DND-41 (cell line): ENCODE data around the gene OTUD7B.

Experiments
- ATAC-seq: fragments of 200-7000 bp; cut with Tn5 transposase; 3 replicates; pipeline ENCODE4 v1.9.1; 2021; ENCODE audit warnings: low read depth; ENCODE audit not compliant: insufficient read depth
- DNase-seq: peaks from one replicate; pipeline ENCODE4 v3.0.0-alpha.2; 2020
- H2AFZ ChIP-seq: 2 replicates; pipeline ENCODE4 v1.6.0; 2012; ENCODE audit warnings: low read depth, low read length
- H3K27ac ChIP-seq: 2 replicates; pipeline ENCODE4 v1.5.1; 2012; ENCODE audit warnings: low read length, inconsistent platforms
- H3K27me3 ChIP-seq: fragments of 200-600 bp; sonication (generic); 2 replicates; pipeline ENCODE4 v1.6.0; 2012; ENCODE audit warnings: low read length, mild to moderate bottlenecking, inconsistent platforms; ENCODE audit not compliant: insufficient read depth, poor library complexity
- H3K36me3 ChIP-seq: 2 replicates; pipeline ENCODE4 v1.5.1; 2012; ENCODE audit warnings: low read length, inconsistent platforms; ENCODE audit not compliant: insufficient read depth
- H3K4me1 ChIP-seq: 2 replicates; pipeline ENCODE4 v1.5.1; 2012; ENCODE audit warnings: mild to moderate bottlenecking, low read length; ENCODE audit not compliant: insufficient read depth
- H3K4me2 ChIP-seq: 2 replicates; pipeline ENCODE4 v1.6.0; 2012; ENCODE audit warnings: mild to moderate bottlenecking, moderate library complexity, low read length, inconsistent platforms; ENCODE audit not compliant: insufficient read depth
- H3K4me3 ChIP-seq, 2 experiments: fragments of 200-600 bp in 1 of 2; shearing (Covaris generic) in 1 of 2; 2 replicates each; pipeline ENCODE4 v1.5.1; 2012 to 2016; ENCODE audit warnings: inconsistent platforms in 2 of 2, low read length in 2 of 2, mild to moderate bottlenecking in 2 of 2, low read depth in 1 of 2, moderate library complexity in 1 of 2
- H3K79me2 ChIP-seq: 2 replicates; pipeline ENCODE4 v1.6.0; 2012; ENCODE audit warnings: low read length, inconsistent platforms; ENCODE audit not compliant: insufficient read depth
- H3K9ac ChIP-seq: 2 replicates; pipeline ENCODE4 v1.6.0; 2012; ENCODE audit warnings: low read depth, mild to moderate bottlenecking, inconsistent platforms, low read length, moderate library complexity
- H3K9me3 ChIP-seq: 2 replicates; pipeline ENCODE4 v1.5.1; 2012; ENCODE audit warnings: low read length, moderate library complexity, mild to moderate bottlenecking, inconsistent platforms; ENCODE audit not compliant: insufficient read depth, severe bottlenecking
- H4K20me1 ChIP-seq: 2 replicates; pipeline ENCODE4 v1.6.0; 2012; ENCODE audit warnings: low read length; ENCODE audit not compliant: insufficient read depth
- EZH2 ChIP-seq: IDR thresholded peaks from 3 replicates; pipeline ENCODE4 v1.6.1; 2012; ENCODE audit warnings: borderline replicate concordance, low read depth, mild to moderate bottlenecking, moderate library complexity, low read length, inconsistent platforms; ENCODE audit not compliant: severe bottlenecking
- TF ChIP-seq, protein P1 (sequence below): IDR thresholded peaks from 2 replicates; pipeline ENCODE4 v1.5.1; 2012; ENCODE audit warnings: borderline replicate concordance, low read length, moderate library complexity, mild to moderate bottlenecking; ENCODE audit not compliant: poor library complexity, severe bottlenecking; ENCODE audit errors: extremely low read depth

The OTUD7B gene

DNA sequence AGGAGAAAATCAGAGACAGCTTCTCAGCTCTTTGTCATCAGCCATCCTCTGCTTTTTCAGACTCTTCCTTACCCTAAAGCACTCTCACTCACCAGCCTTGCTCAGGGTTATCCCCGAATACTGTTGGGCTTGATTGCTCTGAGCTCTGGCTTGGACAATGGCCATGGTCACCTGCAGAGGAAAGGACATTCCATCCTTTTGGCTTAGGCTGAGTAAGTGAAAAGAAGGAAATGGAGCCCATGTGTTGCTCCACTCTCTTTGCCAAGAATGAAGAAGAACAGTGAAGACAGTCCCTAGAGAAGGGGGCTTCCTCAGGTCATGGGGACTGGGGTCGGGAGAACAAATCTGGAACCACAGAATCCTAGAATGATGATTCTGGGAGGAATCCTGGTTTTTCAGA, 76.2 kb downstream of the OTUD7B start:
- Histone ChIP-seq H3K9me3 (no peaks in the 10 kb centered on the region), H3K4me1 (peaks cover 13% of the 10 kb centered on the region), H3K4me3 (no peak overlapping the region), H3K4me2 (no peak overlapping the region), H3K9ac (no peak overlapping the region), H3K36me3 (no peaks in the 10 kb centered on the region), H4K20me1 (no peaks in the 10 kb centered on the region), H2AFZ (no peak overlapping the region), H3K27me3 (no peaks in the 10 kb centered on the region), H3K27ac (no peak overlapping the region), H3K79me2 (no peaks in the 10 kb centered on the region)
- TF ChIP-seq, protein P1, sequence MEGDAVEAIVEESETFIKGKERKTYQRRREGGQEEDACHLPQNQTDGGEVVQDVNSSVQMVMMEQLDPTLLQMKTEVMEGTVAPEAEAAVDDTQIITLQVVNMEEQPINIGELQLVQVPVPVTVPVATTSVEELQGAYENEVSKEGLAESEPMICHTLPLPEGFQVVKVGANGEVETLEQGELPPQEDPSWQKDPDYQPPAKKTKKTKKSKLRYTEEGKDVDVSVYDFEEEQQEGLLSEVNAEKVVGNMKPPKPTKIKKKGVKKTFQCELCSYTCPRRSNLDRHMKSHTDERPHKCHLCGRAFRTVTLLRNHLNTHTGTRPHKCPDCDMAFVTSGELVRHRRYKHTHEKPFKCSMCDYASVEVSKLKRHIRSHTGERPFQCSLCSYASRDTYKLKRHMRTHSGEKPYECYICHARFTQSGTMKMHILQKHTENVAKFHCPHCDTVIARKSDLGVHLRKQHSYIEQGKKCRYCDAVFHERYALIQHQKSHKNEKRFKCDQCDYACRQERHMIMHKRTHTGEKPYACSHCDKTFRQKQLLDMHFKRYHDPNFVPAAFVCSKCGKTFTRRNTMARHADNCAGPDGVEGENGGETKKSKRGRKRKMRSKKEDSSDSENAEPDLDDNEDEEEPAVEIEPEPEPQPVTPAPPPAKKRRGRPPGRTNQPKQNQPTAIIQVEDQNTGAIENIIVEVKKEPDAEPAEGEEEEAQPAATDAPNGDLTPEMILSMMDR = no peak
- no peak for TF ChIP-seq EZH2
- ATAC-seq (no peak), DNase-seq (no peak)

DNA sequence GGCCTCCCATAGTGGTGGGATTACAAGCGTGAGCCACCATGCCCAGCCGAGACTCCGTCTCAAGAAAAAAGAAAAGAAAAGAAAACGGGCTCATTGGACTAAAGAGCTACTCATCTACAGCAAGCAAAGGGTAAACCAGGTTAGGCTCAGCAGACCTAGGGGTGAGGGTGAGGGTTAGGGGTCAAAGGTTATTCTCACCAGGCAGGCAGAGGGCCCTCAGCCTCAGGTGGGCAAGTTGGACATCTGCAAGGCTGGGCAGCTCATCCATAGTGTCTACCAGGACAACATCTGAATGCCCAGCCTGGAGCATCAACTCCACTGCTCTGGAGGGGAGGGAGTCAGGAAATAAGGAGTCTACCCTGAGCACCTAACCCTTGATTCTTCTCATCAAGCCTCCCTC, 77.3 kb downstream of the OTUD7B start:
- TF ChIP-seq, protein P1 = no peak
- TF ChIP-seq EZH2 = no peak
- Histone ChIP-seq H3K9me3 (no peaks in the 10 kb centered on the region), H3K4me1 (peaks cover 18% of the 10 kb centered on the region), H2AFZ (no peak overlapping the region), H3K4me3 (no peak overlapping the region), H3K27me3 (no peaks in the 10 kb centered on the region), H3K4me2 (no peak overlapping the region), H4K20me1 (no peaks in the 10 kb centered on the region), H3K27ac (no peak overlapping the region), H3K79me2 (no peaks in the 10 kb centered on the region), H3K36me3 (no peaks in the 10 kb centered on the region), H3K9ac (no peak overlapping the region)
- DNase-seq (no peak), ATAC-seq (no peak)

DNA sequence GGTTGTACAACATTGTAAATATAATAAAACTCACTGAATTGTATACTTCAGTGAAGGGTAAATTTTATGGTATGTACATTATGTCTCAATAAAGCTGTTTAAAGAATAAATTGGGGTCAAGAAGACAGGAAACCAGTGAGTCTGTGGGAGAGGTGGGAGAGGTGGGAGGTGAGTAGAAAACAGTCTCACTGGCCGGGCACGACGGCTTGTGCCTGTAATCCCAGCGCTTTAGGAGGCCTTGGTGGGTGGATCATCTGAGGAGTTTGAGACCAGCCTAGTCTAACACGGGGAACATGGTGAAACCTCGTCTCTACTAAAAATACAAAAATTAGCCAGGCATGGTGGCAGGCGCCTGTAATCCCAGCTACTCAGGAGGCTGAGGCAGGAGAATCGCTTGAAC, 78.1 kb downstream of the OTUD7B start:
- TF ChIP-seq EZH2 = no peak
- TF ChIP-seq, protein P1 = no peak
- Histone ChIP-seq H3K9ac (no peak overlapping the region), H3K79me2 (peaks cover 1% of the 10 kb centered on the region), H2AFZ (no peak overlapping the region), H3K4me1 (peaks cover 13% of the 10 kb centered on the region), H4K20me1 (no peaks in the 10 kb centered on the region), H3K27me3 (no peaks in the 10 kb centered on the region), H3K4me3 (no peak overlapping the region), H3K27ac (no peak overlapping the region), H3K9me3 (no peaks in the 10 kb centered on the region), H3K4me2 (no peak overlapping the region), H3K36me3 (no peaks in the 10 kb centered on the region)
- ATAC-seq (no peak), DNase-seq (no peak)
